Renal cortex interstitium (tissue), 11 donors: ENCODE data around the gene LAPTM5. TPM values are rescaled to one million over a fixed set of nuclear protein-coding genes. Genes with fewer than 3 reads are reported as not detected.
A peak's percentile ranks its signal among the peaks of the same experiment; 100 is the strongest.
"Not testable (repeated sequence)": the region's sequence is repeated elsewhere in the genome, so short reads cannot be mapped to it uniquely, and the experiment has no call there.

Source experiments
- DNase-seq, 11 donors: peaks; one replicate each; pipeline ENCODE4 v3.0.0-alpha.2; 2013; ENCODE audit warnings: low read depth in 9 of 11, low spot score in 4 of 11; ENCODE audit errors: extremely low read depth in 1 of 11
- polyA plus RNA-seq, 3 donors: library from polyadenylated mRNA; unstranded; fragments of 120-200 nt; gene quantifications; one replicate each; pipeline ENCODE4 v1.2.1, GENCODE V29; 2013; ENCODE audit not compliant: insufficient read length in 3 of 3

LAPTM5 gene
- polyA plus RNA-seq, 3 donors = 14.1 to 16.8 (median 16.1) TPM

DNA sequence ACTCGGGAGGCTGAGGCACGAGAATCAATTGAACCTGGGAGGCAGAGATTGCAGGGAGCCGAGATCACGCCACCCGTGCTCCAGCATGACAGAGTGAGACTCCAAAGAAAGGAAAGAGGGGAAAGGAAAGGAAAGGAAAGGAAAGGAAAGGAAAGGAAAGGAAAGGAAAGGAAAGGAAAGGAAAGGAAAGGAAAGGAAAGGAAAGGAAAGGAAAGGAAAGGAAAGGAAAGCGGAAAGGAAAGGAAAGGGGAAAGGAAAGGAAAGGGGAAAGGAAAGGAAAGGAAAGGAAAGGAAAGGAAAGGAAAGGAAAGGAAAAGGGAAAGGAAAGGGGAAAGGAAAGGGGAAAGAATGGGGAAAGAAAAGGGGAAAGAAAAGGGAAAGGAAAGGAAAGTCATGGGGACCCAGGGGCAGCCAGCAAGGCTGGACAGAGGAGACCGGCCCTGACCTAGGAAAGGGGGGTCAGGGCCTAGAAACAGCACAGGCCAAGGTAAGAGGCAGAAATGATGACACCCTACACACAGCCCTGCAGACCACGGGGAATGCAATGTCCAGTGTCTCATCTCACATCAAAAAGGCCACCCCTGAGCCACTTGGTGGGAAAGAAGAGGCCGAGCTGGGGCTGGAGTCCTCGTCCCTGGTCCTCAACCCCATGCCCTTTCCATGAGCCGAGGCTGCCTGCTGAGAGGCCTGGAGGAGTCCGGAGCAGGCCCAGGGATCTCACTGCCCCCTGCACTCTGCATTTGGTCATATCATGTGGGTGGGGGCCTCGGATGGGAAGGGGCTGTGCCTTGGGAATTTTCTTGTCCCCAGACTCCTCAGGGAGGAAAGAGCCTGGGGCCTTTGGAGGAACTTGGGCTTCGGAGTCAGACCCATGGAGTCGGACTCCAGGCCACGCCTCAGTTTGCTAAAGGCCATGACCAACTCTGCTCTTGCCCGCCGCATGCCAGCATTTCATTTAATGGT is 18.8 kb upstream of the LAPTM5 start:
- no peak for DNase-seq

DNA sequence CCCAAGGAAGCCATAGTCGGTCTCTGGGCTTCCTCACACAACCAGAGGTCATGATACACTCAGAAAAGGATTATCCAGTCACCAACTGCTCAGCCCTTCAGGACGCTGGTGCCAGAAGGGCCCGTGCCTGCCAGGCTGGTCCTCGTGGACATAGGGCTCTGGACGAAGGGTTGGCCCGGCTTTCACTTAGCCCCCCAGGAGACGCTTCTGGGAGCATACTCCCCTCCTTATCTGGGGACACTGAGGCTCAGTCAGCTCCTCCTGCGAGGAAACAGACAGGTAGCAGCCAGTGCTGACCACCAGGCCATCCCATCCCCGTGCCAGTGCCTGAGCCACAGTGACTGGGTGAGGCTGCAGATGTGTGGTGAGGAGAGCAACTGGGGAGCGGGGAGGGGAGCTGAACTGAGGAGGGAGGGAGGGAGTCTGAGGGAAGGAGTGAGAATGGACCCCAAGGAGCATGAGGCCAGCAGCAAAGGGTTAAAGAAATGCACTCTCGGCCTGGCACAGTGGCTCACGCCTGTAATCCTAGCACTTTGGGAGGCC is 17.9 kb upstream of the LAPTM5 start:
- no peak for DNase-seq

DNA sequence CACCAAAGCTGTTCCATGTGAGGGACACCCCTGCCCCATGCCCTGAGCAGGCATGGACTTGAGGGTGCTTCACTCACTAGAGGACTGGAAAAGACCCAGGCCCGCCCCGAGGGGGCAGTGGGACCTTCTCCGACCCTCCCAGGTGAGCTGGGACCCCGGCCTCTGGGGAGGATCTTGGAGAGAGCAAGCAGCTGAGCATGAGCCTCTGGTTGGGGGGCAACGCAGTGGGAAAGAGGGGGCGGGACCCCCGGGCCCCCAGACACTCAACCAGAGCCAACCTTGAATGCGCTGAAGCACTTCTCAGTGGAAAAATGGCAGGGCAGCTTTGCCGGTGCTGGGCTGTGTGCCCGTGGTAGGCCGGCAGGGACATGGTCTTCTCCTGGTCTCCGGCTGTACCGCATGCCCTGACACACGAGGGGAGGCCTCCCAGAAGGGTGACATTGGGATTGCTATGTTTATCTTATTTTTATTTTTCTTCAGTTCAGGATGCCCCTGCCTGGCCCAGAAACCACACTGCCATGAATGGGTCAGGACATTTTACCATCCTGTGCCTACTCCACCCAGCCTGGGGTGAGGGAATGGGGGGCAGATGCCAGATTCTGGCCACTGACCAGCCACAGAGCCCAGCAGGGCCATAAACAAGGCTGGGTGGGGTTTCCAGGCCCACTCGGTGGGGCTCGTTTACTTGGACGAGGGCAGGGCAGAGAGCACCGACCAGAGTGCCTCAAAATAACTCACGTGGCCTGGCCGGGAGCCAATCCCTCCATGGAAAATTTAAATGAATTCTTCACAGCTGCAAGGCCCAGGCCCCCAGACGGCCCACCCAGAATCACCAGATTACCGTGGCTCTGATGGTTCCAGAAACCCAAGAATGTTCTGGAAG is 17.2 kb upstream of the LAPTM5 start:
- DNase-seq = no peak

DNA sequence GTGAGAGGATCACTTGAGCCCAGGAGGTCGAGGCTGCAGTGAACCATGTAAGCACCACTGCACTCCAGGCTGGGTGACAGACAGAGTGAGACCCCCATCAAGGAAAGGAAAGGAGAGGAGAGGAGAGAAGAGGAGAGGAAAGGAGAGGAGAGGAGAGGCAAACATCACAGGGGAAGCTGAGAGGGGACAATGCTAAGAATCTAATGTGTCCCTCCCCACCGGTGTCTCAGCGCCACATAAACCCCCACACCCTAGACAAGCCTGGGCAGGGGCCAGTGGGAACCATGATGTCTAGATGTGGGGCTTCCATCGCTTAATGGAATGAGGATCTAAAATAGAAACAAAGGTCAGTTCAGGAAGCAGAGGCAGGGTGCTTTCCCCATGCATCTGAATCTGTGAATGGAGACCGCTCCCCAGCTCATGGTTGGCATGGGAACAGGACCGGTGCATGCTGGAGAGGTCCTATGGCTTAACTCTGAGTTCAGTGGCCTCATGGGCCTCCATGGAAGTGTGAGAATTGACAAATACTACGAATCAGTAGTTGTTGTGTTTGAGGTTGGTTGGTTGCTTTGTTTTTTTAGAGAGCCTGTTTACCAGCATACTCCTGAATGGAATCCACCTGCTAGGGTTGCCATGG is 16.3 kb upstream of the LAPTM5 start:
- DNase-seq = no peak

DNA sequence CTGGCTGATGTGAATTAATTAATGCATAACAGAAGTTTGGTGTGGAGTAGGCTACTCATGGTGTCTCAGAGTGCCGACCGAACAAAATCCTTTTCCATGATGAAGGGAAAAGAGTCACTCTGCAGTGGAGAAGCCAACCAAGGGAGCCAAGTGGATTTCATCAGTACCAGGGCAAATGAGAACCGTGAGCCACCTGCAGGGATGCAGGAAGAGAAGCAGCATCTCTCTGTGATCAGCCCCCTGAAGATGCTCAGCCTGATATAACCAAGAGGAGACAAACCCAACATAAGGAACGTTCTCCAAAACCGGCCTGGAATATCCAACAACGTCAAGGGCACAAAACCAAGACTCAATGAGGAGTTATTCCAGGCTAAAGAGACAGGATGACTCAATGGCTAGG is 13.4 kb upstream of the LAPTM5 start:
- DNase-seq = no peak

DNA sequence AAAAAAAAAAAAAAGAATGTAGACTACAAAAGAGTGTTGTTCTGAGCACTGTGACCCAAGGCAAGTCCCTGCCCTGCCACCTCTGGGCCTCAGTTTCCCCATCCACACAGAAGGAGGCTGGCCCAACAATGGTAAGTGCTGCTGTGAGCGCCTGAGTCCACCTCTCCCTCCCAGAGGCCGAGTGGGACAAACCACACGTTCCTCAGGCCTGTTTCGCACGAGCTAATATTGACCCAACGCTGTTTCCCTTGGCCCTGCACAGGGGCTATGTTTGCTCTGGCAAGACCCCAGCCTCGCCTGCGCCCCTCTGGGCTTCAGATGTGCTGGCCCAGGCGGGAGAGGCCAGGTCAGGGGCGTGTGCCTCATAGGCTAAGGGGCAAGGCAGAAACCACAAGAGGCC is 12.6 kb upstream of the LAPTM5 start:
- DNase-seq = no peak

DNA sequence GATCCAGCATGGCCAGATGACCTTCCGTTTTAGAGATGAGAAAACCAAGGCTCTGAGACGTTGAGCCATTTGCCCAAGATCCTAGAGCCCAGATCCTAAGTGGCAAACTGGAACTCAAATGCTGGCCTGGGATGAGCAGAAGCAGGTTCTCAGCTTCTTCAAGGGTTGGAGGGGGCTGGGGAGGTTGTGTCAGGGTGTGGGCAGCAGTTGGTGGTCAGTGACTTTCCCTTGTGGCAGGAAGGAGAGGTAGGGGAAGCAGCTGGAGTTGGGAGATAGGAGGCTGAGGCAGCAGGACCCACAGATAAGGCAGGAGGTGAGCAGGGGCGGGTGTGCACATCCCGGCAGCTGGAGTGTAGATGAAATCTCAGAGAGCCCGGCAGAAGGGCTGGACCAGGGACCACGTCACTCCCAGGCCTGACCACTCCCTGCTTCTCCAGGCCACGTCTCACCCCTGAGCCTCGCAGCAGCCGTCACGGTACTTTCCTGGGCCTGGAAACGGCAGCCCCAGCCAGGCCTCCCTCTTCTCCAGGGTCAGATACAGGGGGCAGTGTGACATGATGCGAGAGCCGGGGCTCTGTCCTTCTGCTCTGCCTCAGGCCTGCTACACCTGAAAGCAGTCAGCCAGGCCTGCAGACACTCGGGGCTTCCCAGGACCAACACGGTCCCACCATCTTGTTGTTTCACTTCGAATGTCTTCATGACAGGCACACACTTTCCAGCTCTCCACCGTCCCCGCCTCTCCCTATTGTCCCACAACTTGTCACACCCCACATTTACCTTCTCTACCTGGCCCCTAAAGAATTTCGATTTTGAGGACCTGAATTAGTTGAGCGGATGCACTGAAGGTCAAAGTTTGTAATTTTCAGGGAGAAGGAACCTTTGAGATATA is 11.5 kb upstream of the LAPTM5 start:
- DNase-seq = no peak

DNA sequence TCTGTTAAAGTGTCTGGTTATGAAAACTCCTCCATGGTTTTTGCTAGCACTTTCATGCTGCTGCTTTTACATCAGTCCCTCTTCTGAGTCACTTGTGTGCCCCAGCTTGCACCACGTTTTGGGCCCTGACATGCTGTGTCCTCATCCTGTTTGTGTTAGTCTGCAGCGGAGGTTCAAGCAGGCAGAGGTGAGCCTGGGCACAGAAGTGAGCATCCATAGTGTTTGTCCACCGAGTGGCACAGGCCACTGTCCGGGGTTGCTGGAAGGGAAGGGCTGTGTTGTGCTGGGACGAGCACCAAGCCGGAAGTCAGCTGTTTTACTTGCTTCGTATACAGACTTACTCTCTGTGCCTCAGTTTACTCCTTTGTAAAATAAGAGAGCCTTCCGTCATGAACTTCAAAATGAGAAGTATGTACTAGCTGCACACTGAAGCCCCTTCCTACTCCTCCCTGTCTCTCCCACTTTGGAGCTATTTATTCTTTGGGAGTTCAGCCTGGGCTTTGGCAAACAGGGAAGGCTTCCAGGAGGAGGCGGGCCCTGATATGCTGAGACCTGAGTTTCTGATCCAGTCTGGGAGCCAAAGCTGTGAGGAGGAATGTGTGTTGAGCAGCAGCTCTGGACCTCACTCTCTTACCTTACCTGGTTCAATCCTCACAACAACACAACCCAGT is 10.7 kb upstream of the LAPTM5 start:
- no peak for DNase-seq

DNA sequence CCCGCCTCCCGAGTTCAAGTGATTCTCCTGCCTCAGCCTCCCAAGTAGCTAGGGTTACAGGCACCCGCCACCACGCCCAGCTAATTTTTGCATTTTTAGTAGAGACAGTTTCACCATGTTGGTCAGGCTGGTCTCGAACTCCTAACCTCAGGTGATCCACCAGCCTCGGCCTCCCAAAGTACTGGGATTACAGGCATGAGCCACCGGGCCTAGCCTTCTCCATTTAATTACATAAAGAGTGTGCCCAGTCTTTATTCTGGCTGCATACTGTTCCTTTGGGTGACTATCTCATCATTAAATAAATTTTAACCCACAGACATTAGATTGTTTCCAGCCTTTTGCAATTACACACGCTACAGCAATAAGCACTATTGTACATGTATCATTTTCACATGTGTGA is 9.4 kb upstream of the LAPTM5 start:
- DNase-seq = not testable (repeated sequence)

DNA sequence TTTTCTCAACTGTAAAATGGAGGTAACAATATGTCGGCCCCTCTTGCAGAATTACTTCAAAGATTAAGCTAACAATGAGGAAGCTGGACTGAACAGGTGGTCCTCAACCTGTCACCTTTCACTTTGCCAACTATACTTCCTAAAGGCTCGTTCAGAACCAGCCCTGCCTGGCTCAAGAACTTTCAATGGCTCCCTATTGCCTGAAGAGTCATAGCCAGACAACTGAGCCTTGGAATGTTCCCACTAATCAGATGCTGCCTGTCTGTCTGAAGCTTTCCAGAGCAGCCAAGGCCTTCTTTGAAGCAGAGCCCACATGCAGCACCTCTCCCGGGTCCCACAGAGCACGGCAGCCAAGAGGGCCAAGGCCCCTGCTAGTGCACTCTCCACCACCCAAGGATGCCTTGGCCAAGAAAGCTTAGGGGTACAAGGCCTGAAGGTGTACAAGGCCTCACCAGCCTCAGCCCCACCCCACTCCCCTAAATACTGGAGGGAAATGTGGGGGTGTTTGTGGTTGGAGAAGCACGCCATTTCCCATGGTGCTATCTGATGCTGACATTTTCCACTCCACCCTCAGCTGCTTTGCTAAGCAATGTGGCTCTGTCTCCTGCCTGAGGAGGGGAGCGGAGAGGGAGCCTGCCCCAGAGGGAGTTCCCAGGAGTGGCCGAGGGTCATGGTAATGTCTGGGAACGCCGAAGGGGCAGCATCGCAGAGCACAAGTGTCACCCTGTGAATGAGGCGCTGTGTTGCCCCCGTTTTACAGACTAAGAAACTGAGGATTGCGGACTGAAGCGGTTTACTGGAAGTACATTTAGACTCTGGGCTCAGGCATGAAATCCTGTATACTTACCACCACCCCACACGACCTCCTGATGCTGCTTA is 8.2 kb upstream of the LAPTM5 start:
- DNase-seq = no peak

DNA sequence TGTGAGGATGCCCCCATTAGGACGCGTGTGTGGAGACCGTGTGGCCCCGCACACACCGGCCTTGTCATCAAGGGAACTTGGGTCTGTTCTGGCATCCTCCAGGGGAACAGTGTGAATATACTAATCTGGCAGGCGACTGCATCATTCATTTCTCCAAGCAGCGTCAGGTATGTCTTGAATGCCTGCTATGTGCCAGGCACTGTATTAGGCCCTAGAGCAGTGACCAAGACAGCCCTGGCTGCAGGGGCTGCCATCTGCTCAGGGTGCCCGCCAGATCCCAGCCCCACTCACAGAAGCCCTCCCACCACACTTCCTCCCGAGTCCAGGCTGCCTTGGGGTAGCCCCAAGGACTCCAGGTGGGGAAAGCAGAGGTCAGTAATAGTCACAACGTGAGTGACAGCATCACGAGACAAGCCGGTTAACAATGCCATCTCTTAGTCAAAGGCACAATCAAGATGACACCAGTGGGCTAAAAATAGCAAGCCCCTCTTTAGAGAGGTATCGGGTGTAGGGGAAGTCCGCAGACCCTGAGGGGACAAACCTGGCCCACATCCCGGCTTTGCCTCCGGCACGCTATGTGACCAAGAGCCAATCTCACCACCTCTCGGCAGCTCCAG is 7.5 kb upstream of the LAPTM5 start:
- no peak for DNase-seq

DNA sequence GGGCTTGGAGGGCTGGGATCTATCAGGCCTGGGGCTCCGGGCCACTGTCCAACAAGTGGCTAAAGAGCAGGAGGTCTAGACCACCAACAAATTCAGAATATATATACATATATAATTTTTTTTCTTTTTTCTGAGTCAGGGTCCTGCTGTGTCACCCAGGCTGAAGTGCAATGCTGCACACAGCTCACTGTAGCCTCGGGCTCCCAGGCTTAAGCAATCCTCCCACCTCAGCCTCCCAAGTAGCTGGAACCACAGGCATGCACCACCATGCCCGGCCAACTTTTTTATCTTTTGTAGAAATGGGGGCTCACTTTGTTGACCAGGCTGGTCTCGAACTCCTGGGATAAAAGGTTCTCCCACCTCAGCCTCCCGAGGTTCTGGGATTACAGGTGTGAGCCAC is 6.8 kb upstream of the LAPTM5 start:
- DNase-seq = no peak

DNA sequence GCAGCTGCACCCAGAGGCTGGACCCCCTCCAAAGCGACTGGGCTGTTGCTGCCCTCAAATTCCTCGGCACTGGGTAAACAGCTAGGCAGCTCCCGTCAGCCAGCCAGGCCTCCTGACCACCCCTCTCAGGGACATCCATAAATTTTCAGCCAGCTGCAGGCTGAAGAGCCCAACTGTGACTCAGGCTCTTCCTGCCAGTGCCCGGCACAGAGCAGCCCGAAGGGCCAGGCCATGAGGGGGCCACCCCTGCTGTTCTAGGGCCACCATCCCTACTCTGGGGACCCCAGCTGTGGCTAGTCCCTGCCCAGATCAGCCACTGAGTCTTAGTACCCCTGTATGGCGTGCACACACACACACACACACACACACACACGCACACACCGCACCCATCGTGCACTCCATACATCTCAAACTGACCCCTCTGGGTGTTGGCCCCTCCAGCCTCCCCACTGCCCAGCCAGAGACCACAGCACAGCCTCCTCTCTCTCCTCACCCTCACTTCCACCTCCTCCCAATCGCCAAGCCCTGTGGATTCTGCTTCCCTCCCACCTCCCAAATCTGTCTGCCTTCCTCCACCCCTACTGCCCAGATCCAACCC is 6.2 kb upstream of the LAPTM5 start:
- DNase-seq = peak in 1 of 11 donors; percentile 31

DNA sequence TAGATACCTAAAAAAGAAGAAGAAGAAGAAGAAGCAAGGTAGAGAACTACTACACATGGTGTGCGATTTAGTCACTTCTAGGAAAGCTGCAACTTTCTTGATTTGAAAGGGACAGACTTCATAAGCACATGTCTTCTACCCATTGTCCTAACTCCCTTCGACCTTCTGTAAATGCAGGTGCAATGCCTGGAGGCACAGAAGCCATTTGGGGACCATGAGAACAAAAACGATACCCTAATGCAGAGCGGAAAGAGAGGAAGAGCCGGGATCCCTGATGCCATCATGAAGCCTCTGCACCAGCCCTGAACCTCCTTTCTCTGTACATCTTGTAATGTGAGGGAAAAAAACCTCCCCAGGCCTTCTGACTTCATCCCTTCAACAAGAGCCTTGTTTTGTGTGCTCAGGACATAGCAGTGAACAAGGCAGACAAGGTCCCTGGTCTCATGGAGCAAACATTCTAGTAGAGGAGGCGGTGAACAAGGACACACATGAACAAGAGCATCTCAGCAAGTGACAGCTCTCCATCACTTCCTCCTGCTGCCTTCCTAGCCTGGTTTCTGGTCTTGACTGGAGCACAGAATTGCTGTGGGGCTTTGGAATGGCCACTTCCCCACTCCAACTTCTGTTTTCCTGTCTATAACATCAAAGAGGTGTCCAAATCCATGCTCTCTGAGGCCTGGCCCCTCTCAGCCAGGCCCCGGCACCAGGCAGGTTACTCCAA is 5.5 kb upstream of the LAPTM5 start:
- DNase-seq = no peak

DNA sequence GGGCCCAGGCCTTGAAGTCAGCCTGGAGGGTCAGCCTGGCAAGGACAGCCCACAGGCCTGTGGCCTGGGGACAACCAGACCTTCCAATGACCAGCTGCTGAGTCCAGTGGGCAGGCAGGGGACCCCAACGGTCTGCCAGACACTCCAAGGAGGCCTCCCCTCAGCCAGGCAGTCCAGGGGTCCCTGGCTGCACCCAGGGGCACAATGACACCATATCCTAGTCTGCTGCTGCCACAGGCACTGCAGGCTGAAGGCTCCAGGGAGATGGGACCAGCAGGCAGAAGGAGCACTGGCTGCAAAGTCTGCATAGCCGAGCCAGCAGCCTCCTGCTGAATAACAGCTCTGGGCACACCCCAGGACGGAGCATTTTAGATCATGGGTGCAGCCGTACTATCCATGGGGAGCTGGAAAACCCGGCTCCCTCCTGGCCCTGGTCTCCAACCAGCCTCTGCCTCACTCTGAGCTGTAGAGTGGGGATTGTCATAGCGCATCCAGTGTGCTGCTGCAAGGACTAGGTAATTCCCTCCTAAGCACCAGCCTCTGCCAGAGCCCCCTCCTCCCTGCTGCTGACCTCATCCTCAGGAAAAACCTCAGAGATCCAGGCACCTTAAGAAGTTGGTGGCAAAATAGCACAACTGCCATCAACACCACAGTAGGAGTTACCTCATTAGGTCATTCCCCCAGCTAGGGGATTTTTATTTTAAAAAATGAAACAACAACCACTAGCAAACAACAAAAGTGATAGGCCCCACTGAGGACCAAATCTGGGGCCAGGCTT is 4.8 kb upstream of the LAPTM5 start:
- no peak for DNase-seq
